Central memory CD8-positive, alpha-beta T cell (primary cell): Measurements from ENCODE around the gene GK.

Source experiments
- ATAC-seq: fragments of 150-1000 bp; cut with Tn5 transposase; replicated peaks from 2 replicates; pipeline ENCODE4 v1.10.0; 2022; ENCODE audit warnings: mild to moderate bottlenecking, moderate FRiP score, moderate number of reproducible peaks; ENCODE audit not compliant: poor library complexity, severe bottlenecking; ENCODE audit errors: extremely low read depth
- DNase-seq, 2 donors: peaks; one replicate each; pipeline ENCODE4 v3.0.0; 2021; ENCODE audit warnings: low spot score in 2 of 2
- H3K27ac Mint-ChIP-seq: one replicate; pipeline ENCODE4 v1.8.0; 2022; ENCODE audit warnings: low read depth, mild to moderate bottlenecking, moderate library complexity, mixed read lengths
- H3K27me3 Mint-ChIP-seq: one replicate; pipeline ENCODE4 v1.8.0; 2022; ENCODE audit warnings: mixed read lengths
- H3K36me3 Mint-ChIP-seq: one replicate; pipeline ENCODE4 v1.8.0; 2022; ENCODE audit warnings: mild to moderate bottlenecking, moderate library complexity, mixed read lengths; ENCODE audit not compliant: insufficient read depth
- H3K4me1 Mint-ChIP-seq: one replicate; pipeline ENCODE4 v1.8.0; 2022; ENCODE audit warnings: mixed read lengths
- H3K4me3 Mint-ChIP-seq: one replicate; pipeline ENCODE4 v1.8.0; 2022; ENCODE audit warnings: mild to moderate bottlenecking, moderate library complexity, mixed read lengths
- H3K9me3 Mint-ChIP-seq: one replicate; pipeline ENCODE4 v1.8.0; 2022; ENCODE audit warnings: mixed read lengths

Gene GK

GRCh38 chrX:30680618-30681017 lies 27.4 kb downstream of the GK start:
- Mint-ChIP-seq H3K4me1 (no peaks in the 10 kb centered on the region), H3K9me3 (no peaks in the 10 kb centered on the region), H3K36me3 (no peaks in the 10 kb centered on the region), H3K27ac (no peak overlapping the region), H3K4me3 (no peak overlapping the region), H3K27me3 (no peaks in the 10 kb centered on the region)
- DNase-seq: no peak
- ATAC-seq: no peak

GRCh38 chrX:30688641-30689040 lies 35.4 kb downstream of the GK start:
- H3K4me1 Mint-ChIP-seq: no peaks in the 10 kb centered on the region
- H3K9me3 Mint-ChIP-seq: no peaks in the 10 kb centered on the region
- no peak for ATAC-seq
- H3K27me3 Mint-ChIP-seq: no peaks in the 10 kb centered on the region
- no peak overlapping the region for H3K4me3 Mint-ChIP-seq
- H3K27ac Mint-ChIP-seq: no peak overlapping the region
- H3K36me3 Mint-ChIP-seq: peaks cover 2% of the 10 kb centered on the region
- no peak for DNase-seq

GRCh38 chrX:30689116-30689515 lies 35.9 kb downstream of the GK start:
- H3K4me1 Mint-ChIP-seq: no peaks in the 10 kb centered on the region
- DNase-seq (no peak), ATAC-seq (no peak)
- no peak overlapping the region for H3K27ac Mint-ChIP-seq
- H3K4me3 Mint-ChIP-seq: no peak overlapping the region
- H3K9me3 Mint-ChIP-seq: no peaks in the 10 kb centered on the region
- peaks cover 2% of the 10 kb centered on the region for H3K36me3 Mint-ChIP-seq
- no peaks in the 10 kb centered on the region for H3K27me3 Mint-ChIP-seq

GRCh38 chrX:30690330-30690729 lies 37.1 kb downstream of the GK start:
- Mint-ChIP-seq H3K27me3 (no peaks in the 10 kb centered on the region), H3K27ac (no peak overlapping the region), H3K4me3 (no peak overlapping the region), H3K36me3 (peaks cover 5% of the 10 kb centered on the region), H3K4me1 (no peaks in the 10 kb centered on the region), H3K9me3 (no peaks in the 10 kb centered on the region)
- DNase-seq (no peak), ATAC-seq (no peak)

- no peak for DNase-seq
- no peak overlapping the region for H3K4me3 Mint-ChIP-seq
- no peaks in the 10 kb centered on the region for H3K4me1 Mint-ChIP-seq
- no peak for ATAC-seq
- no peaks in the 10 kb centered on the region for H3K27me3 Mint-ChIP-seq
- H3K36me3 Mint-ChIP-seq: peaks cover 11% of the 10 kb centered on the region
- no peaks in the 10 kb centered on the region for H3K9me3 Mint-ChIP-seq
- H3K27ac Mint-ChIP-seq: no peak overlapping the region
These were observed 40.9 kb downstream of the GK start for GRCh38 chrX:30693999-30694650.

- H3K27ac Mint-ChIP-seq: no peak overlapping the region
- H3K4me3 Mint-ChIP-seq: no peak overlapping the region
- H3K9me3 Mint-ChIP-seq: no peaks in the 10 kb centered on the region
- H3K27me3 Mint-ChIP-seq: no peaks in the 10 kb centered on the region
- H3K4me1 Mint-ChIP-seq: no peaks in the 10 kb centered on the region
- DNase-seq (no peak), ATAC-seq (no peak)
- no peaks in the 10 kb centered on the region for H3K36me3 Mint-ChIP-seq
These were observed 49.5 kb downstream of the GK start for GRCh38 chrX:30702736-30703135.

- Mint-ChIP-seq H3K27ac (no peak overlapping the region), H3K4me1 (no peaks in the 10 kb centered on the region), H3K36me3 (no peaks in the 10 kb centered on the region), H3K4me3 (no peak overlapping the region), H3K9me3 (no peaks in the 10 kb centered on the region), H3K27me3 (no peaks in the 10 kb centered on the region)
- ATAC-seq (no peak), DNase-seq (no peak)
These were observed 53.1 kb downstream of the GK start for GRCh38 chrX:30706216-30706775.

- Mint-ChIP-seq H3K36me3 (peaks cover 2% of the 10 kb centered on the region), H3K27ac (no peak overlapping the region), H3K4me3 (no peak overlapping the region), H3K4me1 (peaks cover 4% of the 10 kb centered on the region), H3K9me3 (no peaks in the 10 kb centered on the region), H3K27me3 (no peaks in the 10 kb centered on the region)
- DNase-seq (no peak), ATAC-seq (no peak)
These were observed 59.0 kb downstream of the GK start for GRCh38 chrX:30712214-30712613.

- Mint-ChIP-seq H3K9me3 (no peaks in the 10 kb centered on the region), H3K27ac (no peak overlapping the region), H3K4me3 (no peak overlapping the region), H3K4me1 (peaks cover 4% of the 10 kb centered on the region), H3K27me3 (no peaks in the 10 kb centered on the region), H3K36me3 (peaks cover 2% of the 10 kb centered on the region)
- DNase-seq: no peak
- peak; percentile 36 for ATAC-seq
These were observed 59.9 kb downstream of the GK start for GRCh38 chrX:30713061-30713525.

GRCh38 chrX:30714138-30714537 lies 60.9 kb downstream of the GK start:
- Mint-ChIP-seq H3K36me3 (peaks cover 2% of the 10 kb centered on the region), H3K27ac (no peak overlapping the region), H3K27me3 (no peaks in the 10 kb centered on the region), H3K4me3 (no peak overlapping the region), H3K4me1 (peaks cover 4% of the 10 kb centered on the region), H3K9me3 (no peaks in the 10 kb centered on the region)
- no peak for ATAC-seq
- DNase-seq: no peak

- peaks cover 5% of the 10 kb centered on the region for H3K36me3 Mint-ChIP-seq
- no peak for ATAC-seq
- H3K27me3 Mint-ChIP-seq: no peaks in the 10 kb centered on the region
- H3K27ac Mint-ChIP-seq: no peak overlapping the region
- no peaks in the 10 kb centered on the region for H3K9me3 Mint-ChIP-seq
- no peak for DNase-seq
- no peak overlapping the region for H3K4me3 Mint-ChIP-seq
- peaks cover 4% of the 10 kb centered on the region for H3K4me1 Mint-ChIP-seq
These were observed 62.8 kb downstream of the GK start for GRCh38 chrX:30715976-30716375.

GRCh38 chrX:30733852-30734660 lies 80.8 kb downstream of the GK start:
- no peaks in the 10 kb centered on the region for H3K36me3 Mint-ChIP-seq
- no peaks in the 10 kb centered on the region for H3K27me3 Mint-ChIP-seq
- no peak overlapping the region for H3K27ac Mint-ChIP-seq
- ATAC-seq: no peak
- H3K4me1 Mint-ChIP-seq: no peaks in the 10 kb centered on the region
- H3K9me3 Mint-ChIP-seq: no peaks in the 10 kb centered on the region
- no peak for DNase-seq
- no peak overlapping the region for H3K4me3 Mint-ChIP-seq

- Mint-ChIP-seq H3K9me3 (no peaks in the 10 kb centered on the region), H3K4me1 (no peaks in the 10 kb centered on the region), H3K27ac (no peak overlapping the region), H3K27me3 (no peaks in the 10 kb centered on the region), H3K4me3 (no peak overlapping the region), H3K36me3 (no peaks in the 10 kb centered on the region)
- DNase-seq (no peak), ATAC-seq (no peak)
These were observed 81.6 kb downstream of the GK start for GRCh38 chrX:30734782-30735181.
